ENCODE data around the gene RAI14.
"Not testable (repeated sequence)": the region's sequence is repeated elsewhere in the genome, so short reads cannot be mapped to it uniquely, and the experiment has no call there.

The RAI14 gene

GRCh38 chr5:34701442-34701841, 45.3 kb downstream of the RAI14 start:
- not testable (repeated sequence) for DNase-seq

- DNase-seq = no peak
These were observed 47.9 kb downstream of the RAI14 start for GRCh38 chr5:34703767-34704713.

- no peak for DNase-seq
These were observed 50.0 kb downstream of the RAI14 start for GRCh38 chr5:34706084-34706483.

GRCh38 chr5:34707451-34708107, 51.5 kb downstream of the RAI14 start:
- no peak for DNase-seq

GRCh38 chr5:34708777-34709176, 52.6 kb downstream of the RAI14 start:
- no peak for DNase-seq

DNA sequence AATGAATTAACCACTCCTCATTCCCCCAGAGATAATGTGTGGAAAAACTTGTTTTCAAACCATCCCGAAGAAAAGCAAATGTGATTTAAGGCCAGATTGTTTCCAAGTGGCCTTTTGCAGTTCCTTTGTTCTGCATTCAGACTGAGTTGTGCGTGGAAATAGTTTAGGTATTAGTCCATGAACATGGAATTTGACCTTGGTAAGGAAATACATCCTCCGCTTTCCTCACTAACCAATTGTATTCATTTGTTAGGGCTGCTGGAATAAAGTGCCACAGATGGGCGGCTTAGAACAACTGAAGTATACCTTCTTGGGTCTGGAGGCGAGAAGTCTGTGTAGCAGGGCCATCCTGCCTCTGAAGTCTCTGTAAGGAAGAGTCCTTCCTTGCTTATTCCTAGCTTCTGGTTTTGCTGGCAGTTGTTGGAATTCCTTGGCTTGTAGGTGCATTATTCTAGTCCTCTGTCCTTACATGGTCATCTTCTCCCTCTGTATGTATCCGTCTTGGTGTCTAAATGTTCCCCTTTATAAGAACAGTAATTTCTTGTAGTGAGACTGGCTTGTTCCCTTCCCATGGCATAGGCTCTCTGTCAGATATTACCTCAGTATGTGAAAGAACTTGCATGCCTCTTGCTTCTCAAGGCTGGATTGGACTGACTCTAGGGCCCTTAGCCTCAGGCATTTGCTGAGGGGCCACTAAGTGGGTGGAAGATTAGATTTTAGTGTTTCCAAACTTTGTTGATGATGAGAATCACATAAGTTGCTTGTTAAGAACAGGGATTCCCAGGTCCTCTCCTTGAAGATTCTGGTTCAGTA, 53.9 kb downstream of the RAI14 start:
- DNase-seq = no peak

- no peak for DNase-seq
These were observed 56.4 kb downstream of the RAI14 start for GRCh38 chr5:34712565-34712964.

GRCh38 chr5:34715711-34716110, 59.6 kb downstream of the RAI14 start:
- DNase-seq = no peak

DNA sequence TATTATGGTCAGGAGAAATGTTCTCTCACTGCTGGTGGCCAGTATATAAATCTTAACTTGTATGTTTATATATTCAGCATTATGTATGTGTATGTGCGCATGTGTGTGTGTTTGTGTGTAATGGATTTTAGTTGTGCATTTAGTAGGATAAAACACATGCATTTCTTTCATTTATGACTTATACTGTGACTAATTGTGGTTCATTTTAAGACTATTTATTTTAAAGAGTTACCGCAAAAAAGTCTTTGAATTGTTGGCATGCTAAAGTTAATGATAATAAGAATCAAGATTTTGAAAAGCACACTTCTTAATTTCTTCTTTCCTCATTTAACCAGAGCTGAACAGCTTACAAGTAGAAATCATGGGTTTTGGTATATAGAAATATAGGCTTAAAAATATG, 60.9 kb downstream of the RAI14 start:
- no peak for DNase-seq

DNA sequence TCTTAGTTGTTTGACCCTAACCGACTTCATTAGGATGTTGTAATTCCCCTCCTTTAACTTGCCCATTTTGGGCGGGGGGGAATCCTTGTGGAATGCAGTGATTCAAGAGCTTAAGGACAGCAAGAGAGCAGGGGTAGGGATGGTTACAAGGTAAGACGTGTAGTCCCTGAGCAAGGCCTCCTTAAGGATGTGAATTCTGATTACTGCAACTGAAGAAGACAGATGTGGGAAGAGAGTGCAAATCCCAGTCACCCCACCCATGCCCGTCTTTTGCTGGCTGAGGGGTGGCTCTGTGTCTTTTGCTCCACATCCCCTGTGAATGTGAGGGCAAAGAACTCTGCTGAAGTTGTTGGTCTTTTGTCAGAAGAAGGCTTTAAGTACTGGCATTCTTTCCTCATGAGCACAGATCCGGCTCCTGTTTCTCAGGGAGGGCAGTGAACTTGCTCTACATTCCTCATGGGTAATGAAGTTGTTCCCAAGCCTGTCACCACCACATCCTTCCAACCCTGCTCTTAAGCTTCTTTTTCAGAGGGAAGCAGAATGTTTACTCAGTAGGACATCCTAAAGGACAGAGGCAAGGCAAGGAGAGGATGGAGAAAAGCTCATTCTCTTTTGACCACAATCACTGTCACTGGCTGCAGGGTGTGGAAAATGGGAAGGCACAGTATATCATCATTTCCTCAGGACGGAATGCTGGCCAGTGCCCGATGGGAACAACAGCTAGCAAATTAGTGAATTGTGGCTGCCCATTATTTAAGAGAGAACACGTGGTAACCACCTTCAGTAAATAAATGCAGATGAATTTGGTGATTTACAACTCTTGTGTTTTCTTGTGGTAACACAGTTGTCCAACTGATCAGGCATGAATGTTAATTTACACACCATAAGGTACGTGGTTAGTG, 61.5 kb downstream of the RAI14 start:
- DNase-seq = no peak

DNA sequence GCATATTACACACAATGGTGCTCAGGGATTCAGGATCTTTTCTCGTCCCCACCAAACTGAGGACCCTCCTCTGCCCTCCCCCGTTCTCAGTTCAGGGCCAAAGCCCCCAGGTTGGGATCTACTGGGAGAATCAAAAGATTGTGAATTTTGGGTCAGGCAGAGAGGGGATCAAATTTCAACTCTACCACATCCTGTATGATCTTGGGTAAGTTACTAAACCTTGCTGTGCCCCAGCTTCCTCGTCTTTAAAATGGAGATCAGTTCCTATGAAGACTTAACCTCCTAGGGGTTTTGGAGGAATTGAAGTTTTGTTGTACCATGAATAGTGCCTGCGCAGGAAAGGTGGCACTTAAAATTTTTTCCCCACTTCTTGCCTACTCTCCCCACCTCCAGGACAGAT, 62.4 kb downstream of the RAI14 start:
- DNase-seq = no peak

DNA sequence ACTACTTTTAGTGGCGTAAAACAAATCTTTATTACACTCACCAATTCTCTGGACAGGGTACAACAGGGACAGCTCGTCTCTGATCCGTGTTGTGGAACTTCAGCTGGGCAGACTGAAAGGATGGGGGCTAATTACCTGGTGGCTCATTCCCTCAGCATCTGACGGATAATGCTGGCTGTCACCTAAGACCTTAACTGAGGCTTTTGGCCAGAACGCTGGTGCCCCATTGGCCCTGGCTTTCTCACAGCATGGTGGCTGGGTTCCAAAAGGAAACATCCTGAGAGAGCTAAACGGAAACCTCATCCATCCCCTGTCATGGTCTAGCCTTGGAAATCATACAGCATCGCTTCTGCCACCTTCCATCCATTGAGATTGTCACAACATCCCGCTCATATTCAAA, 62.9 kb downstream of the RAI14 start:
- DNase-seq = no peak

DNA sequence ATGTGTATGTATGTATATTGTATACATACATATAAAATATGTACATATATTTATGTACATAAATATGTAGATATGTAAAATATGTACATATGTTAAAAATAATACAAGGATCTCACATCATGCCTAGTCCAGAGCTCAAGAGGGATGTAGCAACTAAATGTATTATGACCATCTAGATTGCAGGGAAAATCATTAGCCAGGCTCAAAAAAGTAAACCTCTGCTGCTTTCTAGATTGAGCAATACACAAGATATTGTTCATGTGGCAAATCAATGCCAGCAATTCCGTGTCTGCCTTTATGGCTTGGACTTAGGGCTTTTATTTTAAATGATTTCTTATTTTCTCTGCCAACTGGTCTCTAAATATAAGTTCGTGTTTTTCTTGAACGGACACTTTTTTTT, 65.2 kb downstream of the RAI14 start:
- DNase-seq = no peak

- no peak for DNase-seq
These were observed 66.1 kb downstream of the RAI14 start for GRCh38 chr5:34722183-34722582.

GRCh38 chr5:34724741-34725140, 68.6 kb downstream of the RAI14 start:
- no peak for DNase-seq

- DNase-seq = not testable (repeated sequence)
These were observed 71.1 kb downstream of the RAI14 start for GRCh38 chr5:34727166-34727749.

DNA sequence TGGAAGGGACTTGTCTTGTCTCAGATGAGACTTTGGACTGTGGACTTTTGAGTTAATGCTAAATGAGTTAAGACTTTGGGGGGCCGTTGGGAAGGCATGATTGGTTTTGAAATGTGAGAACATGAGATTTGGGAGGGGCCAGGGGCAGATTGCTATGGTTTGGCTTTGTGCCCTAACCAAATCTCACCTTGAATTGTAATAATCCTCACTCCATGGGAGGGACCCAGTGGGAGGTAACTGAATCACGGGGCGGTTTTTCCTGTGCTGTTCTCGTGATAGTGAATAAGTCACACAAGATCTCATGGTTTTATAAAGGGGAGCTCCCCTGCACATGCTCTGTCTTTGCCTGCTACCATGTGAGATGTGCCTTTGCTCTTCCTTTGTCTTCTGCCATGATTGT, 72.1 kb downstream of the RAI14 start:
- DNase-seq = no peak

DNA sequence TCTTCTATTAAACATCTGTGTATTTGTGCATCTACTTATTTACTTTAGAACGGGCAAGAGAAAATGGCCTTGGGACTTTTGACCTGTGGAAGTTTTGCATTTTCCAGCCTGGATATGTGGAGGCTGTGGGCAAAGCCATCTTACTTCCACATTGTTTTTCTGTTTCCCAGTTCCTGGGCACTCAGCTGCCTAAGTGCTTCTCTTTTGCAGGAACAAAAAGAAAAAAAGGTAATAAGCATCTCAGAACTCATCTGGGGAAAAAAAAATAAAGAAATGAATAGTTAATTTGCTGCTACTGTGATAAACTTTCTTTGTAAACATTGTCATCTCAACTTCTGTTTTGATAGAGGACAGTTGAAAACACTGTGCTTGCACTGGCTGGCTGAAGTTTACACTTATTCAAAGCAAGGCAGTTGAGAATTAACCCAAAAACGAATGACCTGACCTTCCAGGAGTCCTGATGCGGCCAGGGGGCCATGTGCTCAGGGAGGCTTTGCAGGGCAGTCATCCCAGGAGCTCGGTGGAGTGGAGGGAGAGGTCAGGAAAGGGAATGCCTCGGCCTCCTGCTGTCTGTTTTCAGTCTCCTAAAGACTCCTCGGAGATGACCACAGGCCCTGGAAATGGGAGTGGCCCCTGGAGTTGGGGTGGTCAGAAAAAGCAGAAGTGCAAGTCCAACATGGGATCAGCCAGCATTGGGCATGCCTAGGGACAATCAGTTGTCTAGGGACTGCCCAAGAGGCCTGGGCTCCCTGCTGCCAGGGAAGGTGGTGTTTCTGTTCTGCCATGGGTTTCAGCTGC, 75.5 kb downstream of the RAI14 start:
- DNase-seq = no peak

DNA sequence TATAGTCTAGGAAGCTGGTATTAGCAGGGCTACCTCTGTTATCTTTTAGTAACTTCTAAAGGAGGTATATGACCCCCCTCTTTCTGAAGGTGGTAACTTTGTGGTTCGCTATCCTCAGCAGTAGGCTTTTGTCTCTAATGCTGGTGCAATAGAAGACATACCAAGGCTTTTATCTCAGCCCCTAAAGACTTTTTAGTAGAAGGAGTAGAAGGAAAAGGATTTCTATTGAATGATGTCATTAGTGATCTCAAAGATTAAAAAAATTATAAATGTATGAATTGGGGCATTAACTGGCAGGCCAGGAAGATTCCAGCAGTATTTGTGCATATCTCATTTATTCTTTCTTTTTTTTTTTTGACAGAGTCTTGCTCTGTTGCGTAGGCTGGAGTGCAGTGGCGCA, 78.2 kb downstream of the RAI14 start:
- no peak for DNase-seq

DNA sequence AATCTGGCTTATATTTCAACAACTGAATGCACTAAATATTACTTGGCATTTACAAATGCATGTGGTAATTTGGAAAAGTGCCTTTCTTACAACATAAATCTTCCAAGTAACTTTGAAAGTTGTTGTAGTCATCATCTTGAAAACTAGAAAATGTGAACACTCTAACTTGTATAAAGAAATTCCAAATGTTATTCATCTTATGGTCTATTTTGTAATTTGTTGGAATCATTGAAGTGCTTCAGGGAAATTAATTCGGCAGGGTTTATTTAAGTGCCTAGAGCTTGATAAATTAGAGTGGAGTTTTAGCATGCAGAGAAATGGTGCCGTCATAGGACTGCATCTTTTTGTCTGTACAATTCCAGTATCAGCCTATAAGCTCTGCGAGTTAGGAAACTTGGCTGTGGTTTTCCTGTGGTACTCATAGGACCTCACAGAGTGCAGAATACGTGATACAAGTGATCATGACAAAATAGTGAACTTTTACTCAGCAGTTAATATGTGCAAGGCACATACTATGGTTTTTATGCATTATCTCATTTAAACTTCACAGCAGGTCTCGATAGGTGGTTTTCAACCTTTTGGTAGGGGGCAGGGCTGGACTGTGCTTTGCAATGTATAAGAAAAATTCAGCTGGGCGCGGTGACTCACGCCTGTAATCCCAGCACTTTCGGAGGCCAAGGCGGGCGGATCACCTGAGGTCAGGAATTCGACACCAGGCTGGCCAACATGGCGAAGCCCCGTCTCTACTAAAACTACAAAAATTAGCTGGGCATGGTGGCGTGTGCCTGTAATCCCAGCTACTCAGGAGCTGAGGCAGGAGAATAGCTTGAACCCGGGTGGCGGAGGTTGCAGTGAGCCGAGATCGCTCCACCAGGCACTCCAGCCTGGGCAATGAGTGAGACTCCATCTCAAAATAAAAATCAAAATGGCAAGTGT, 79.6 kb downstream of the RAI14 start:
- DNase-seq = no peak

All from NCI-H748 treated with DMSO at 0.1 percent for 48 hours (cell line).